HepG2 (cell line): ENCODE results near the gene PHF3. TPM values are rescaled to one million over a fixed set of nuclear protein-coding genes. Genes with fewer than 3 reads are reported as not detected.

Source experiments
- AGO2 ChIP-seq: fragments of 200-400 bp; formaldehyde crosslinking; optimal IDR thresholded peaks from 2 replicates; pipeline ENCODE3; 2017; ENCODE audit warnings: mild to moderate bottlenecking, low read depth, low read length, moderate library complexity
- ATAD3A ChIP-seq: sonication (generic); formaldehyde crosslinking; IDR thresholded peaks from 2 replicates; pipeline ENCODE4 v1.4.0; 2020; ENCODE audit warnings: missing genetic modification reagents
- GLI4 ChIP-seq: sonication (generic); formaldehyde crosslinking; IDR thresholded peaks from 2 replicates; pipeline ENCODE4 v1.5.1; 2020; ENCODE audit warnings: missing genetic modification reagents, mild to moderate bottlenecking, moderate library complexity, borderline replicate concordance
- HOXA7 ChIP-seq: sonication (generic); formaldehyde crosslinking; IDR thresholded peaks from 2 replicates; pipeline ENCODE4 v1.8.1; 2022; ENCODE audit warnings: mild to moderate bottlenecking, missing genetic modification reagents, moderate library complexity
- NONO ChIP-seq, 2 experiments: fragments of 450-650 bp in 1 of 2; sonication (generic) in 1 of 2; formaldehyde crosslinking in 1 of 2; IDR thresholded peaks in 1 of 2; conservative IDR thresholded peaks in 1 of 2; 2 replicates each; pipeline versions ENCODE4 v1.6.1 to v1.8.0; 2017 to 2022; ENCODE audit warnings: mild to moderate bottlenecking in 1 of 2, missing genetic modification reagents in 1 of 2, moderate library complexity in 1 of 2
- RFX5 ChIP-seq: IDR thresholded peaks from 2 replicates; pipeline ENCODE4 v1.6.1; 2011; ENCODE audit warnings: low read depth, low read length, improper control_type of control experiment
- SIX1 ChIP-seq: sonication (generic); formaldehyde crosslinking; IDR thresholded peaks from 2 replicates; pipeline ENCODE4 v1.4.0; 2020; ENCODE audit warnings: missing genetic modification reagents, borderline replicate concordance
- SIX4 ChIP-seq: sonication (generic); formaldehyde crosslinking; IDR thresholded peaks from 2 replicates; pipeline ENCODE4 v1.4.0; 2020; ENCODE audit warnings: missing genetic modification reagents
- THAP11 ChIP-seq: IDR thresholded peaks from 2 replicates; pipeline ENCODE4 v1.6.1; 2016; ENCODE audit warnings: missing biosample characterization, missing genetic modification reagents
- ZNF234 ChIP-seq: sonication (generic); formaldehyde crosslinking; conservative IDR thresholded peaks from 2 replicates; pipeline ENCODE4 v1.5.1; 2020; ENCODE audit warnings: mild to moderate bottlenecking, missing genetic modification reagents
- ZNF678 ChIP-seq: sonication (generic); formaldehyde crosslinking; IDR thresholded peaks from 2 replicates; pipeline ENCODE4 v1.4.0; 2020; ENCODE audit warnings: mild to moderate bottlenecking, missing genetic modification reagents
- polyA plus RNA-seq, 8 experiments: library from polyadenylated mRNA; depleted of rRNA in 3 of 8; stranded (reverse) in 7 of 8; unstranded in 1 of 8; fragments of >200 nt; fragmentation: Illumina TruSeq in 4 of 8; extraction: Trizol in 4 of 8; gene quantifications; 2 replicates each; pipeline versions ENCODE4 v1.2.1 to v1.2.3, GENCODE V29; 2011 to 2016; ENCODE audit warnings: low read depth in 4 of 8, missing spikeins in 1 of 8, mixed read lengths in 1 of 8; ENCODE audit not compliant: insufficient read depth in 1 of 8
- total RNA-seq, 5 experiments: library from RNA; depleted of rRNA; stranded (reverse); fragments of >200 nt; fragmentation: Illumina TruSeq; extraction: Trizol; gene quantifications; 2 replicates each; pipeline ENCODE4 v1.2.3, GENCODE V29; 2016; ENCODE audit warnings: low read depth in 1 of 5
- TF ChIP-seq, protein P1 (sequence below): sonication (generic); formaldehyde crosslinking; IDR thresholded peaks from 2 replicates; pipeline ENCODE4 v1.9.0; 2021; ENCODE audit warnings: missing genetic modification reagents, mild to moderate bottlenecking, borderline replicate concordance
- TF ChIP-seq, protein P2 (sequence below): sonication (generic); formaldehyde crosslinking; IDR thresholded peaks from 2 replicates; pipeline ENCODE4 v1.9.0; 2021; ENCODE audit warnings: missing genetic modification reagents, borderline replicate concordance
- TF ChIP-seq, protein P3 (sequence below): sonication (generic); formaldehyde crosslinking; IDR thresholded peaks from 2 replicates; pipeline ENCODE4 v1.4.0; 2020; ENCODE audit warnings: missing genetic modification reagents
- TF ChIP-seq, protein P4 (sequence below): sonication (generic); formaldehyde crosslinking; IDR thresholded peaks from 2 replicates; pipeline ENCODE4 v1.4.0; 2020; ENCODE audit warnings: missing genetic modification reagents
- TF ChIP-seq, protein P5 (sequence below): sonication (generic); formaldehyde crosslinking; conservative IDR thresholded peaks from 2 replicates; pipeline ENCODE4 v1.4.0; 2020; ENCODE audit warnings: missing genetic modification reagents
- TF ChIP-seq, protein P6 (sequence below): IDR thresholded peaks from 2 replicates; pipeline ENCODE4 v1.6.1; 2016; ENCODE audit warnings: missing genetic modification reagents, missing compliant biosample characterization

PHF3 gene
- total and polyA plus RNA-seq, 2 of the 13 experiments (the other 11 are each of a cell fraction or from before 2014, with no cell fraction given), result 19.8 to 70.4 TPM

DNA sequence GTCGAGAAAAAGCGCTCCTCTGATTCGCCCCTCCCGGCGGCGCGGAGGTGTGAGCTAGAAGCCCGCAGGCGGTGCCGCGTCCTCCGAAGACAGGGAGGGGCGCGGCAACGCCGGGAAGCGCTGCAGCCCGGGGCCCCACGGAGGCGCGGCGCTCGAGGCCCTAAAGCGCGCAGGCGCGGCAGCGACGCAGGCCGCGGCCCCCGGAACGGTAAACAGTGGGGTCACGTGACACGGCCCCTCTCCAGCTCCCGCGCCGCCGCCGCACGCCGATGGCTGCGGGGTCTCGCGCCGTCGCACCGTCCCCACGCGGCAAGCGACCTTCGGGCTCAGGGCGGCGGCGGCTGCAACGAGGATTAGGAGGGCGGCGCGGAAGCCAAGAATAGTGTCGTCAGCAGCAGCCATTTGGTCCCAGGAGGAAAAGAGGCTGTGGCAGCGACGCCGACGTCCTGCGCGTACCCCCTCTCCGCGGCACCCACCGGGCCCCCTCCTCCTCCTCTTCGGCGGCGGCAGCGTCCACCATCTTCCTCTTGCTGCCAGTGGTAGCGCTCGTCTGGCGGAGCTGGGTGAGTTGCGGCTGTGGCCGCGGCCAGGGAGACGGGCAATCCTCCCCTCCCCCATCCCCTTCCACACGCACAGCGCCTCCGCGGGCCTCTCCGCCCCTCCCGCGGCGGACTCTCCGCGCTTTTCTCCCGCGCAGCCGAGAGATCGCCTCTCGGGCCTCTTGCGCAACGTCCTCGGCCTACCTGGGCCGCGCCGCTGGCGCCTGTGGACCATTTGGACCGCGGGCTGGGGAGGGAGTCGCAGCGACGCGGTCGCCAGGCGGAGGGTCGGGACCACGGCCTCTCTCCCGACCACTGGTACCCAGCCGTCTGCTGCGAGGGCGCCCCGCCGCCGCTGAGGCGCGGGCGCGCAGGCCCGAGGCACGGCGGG is at the start of gene PHF3 (continued):
- TF ChIP-seq, protein P1, sequence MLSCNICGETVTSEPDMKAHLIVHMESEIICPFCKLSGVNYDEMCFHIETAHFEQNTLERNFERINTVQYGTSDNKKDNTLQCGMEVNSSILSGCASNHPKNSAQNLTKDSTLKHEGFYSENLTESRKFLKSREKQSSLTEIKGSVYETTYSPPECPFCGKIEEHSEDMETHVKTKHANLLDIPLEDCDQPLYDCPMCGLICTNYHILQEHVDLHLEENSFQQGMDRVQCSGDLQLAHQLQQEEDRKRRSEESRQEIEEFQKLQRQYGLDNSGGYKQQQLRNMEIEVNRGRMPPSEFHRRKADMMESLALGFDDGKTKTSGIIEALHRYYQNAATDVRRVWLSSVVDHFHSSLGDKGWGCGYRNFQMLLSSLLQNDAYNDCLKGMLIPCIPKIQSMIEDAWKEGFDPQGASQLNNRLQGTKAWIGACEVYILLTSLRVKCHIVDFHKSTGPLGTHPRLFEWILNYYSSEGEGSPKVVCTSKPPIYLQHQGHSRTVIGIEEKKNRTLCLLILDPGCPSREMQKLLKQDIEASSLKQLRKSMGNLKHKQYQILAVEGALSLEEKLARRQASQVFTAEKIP, result no peak
- TF ChIP-seq RFX5 (0 out of 2 replicates have a peak, but pooled peaks have one; percentile 29), ATAD3A (CRISPR knock-in tag) (peak; percentile 91), NONO (IDR thresholded peaks at IDR 0.05) (no peak), NONO (CRISPR knock-in tag; conservative IDR thresholded peaks at IDR 0.05) (peak; percentile 99), THAP11 (CRISPR knock-in tag) (peak; percentile 82), SIX1 (CRISPR knock-in tag) (peak; percentile 65; the same call in 1 of the 2 replicates), SIX4 (CRISPR knock-in tag) (no peak; the same call in 1 of the 2 replicates), HOXA7 (CRISPR knock-in tag) (no peak), ZNF234 (CRISPR knock-in tag) (peak; percentile 99), AGO2 (peak; percentile 94), ZNF678 (CRISPR knock-in tag) (peak; percentile 97), GLI4 (peak; percentile 98)
- TF ChIP-seq, protein P2, sequence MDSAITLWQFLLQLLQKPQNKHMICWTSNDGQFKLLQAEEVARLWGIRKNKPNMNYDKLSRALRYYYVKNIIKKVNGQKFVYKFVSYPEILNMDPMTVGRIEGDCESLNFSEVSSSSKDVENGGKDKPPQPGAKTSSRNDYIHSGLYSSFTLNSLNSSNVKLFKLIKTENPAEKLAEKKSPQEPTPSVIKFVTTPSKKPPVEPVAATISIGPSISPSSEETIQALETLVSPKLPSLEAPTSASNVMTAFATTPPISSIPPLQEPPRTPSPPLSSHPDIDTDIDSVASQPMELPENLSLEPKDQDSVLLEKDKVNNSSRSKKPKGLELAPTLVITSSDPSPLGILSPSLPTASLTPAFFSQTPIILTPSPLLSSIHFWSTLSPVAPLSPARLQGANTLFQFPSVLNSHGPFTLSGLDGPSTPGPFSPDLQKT (CRISPR knock-in tag), result peak; percentile 79; the same call in 1 of the 2 replicates
- TF ChIP-seq, protein P3, sequence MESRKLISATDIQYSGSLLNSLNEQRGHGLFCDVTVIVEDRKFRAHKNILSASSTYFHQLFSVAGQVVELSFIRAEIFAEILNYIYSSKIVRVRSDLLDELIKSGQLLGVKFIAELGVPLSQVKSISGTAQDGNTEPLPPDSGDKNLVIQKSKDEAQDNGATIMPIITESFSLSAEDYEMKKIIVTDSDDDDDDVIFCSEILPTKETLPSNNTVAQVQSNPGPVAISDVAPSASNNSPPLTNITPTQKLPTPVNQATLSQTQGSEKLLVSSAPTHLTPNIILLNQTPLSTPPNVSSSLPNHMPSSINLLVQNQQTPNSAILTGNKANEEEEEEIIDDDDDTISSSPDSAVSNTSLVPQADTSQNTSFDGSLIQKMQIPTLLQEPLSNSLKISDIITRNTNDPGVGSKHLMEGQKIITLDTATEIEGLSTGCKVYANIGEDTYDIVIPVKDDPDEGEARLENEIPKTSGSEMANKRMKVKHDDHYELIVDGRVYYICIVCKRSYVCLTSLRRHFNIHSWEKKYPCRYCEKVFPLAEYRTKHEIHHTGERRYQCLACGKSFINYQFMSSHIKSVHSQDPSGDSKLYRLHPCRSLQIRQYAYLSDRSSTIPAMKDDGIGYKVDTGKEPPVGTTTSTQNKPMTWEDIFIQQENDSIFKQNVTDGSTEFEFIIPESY (CRISPR knock-in tag), result peak; percentile 65
- TF ChIP-seq, protein P4, sequence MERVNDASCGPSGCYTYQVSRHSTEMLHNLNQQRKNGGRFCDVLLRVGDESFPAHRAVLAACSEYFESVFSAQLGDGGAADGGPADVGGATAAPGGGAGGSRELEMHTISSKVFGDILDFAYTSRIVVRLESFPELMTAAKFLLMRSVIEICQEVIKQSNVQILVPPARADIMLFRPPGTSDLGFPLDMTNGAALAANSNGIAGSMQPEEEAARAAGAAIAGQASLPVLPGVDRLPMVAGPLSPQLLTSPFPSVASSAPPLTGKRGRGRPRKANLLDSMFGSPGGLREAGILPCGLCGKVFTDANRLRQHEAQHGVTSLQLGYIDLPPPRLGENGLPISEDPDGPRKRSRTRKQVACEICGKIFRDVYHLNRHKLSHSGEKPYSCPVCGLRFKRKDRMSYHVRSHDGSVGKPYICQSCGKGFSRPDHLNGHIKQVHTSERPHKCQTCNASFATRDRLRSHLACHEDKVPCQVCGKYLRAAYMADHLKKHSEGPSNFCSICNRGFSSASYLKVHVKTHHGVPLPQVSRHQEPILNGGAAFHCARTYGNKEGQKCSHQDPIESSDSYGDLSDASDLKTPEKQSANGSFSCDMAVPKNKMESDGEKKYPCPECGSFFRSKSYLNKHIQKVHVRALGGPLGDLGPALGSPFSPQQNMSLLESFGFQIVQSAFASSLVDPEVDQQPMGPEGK (CRISPR knock-in tag), result peak; percentile 92
- TF ChIP-seq, protein P5, sequence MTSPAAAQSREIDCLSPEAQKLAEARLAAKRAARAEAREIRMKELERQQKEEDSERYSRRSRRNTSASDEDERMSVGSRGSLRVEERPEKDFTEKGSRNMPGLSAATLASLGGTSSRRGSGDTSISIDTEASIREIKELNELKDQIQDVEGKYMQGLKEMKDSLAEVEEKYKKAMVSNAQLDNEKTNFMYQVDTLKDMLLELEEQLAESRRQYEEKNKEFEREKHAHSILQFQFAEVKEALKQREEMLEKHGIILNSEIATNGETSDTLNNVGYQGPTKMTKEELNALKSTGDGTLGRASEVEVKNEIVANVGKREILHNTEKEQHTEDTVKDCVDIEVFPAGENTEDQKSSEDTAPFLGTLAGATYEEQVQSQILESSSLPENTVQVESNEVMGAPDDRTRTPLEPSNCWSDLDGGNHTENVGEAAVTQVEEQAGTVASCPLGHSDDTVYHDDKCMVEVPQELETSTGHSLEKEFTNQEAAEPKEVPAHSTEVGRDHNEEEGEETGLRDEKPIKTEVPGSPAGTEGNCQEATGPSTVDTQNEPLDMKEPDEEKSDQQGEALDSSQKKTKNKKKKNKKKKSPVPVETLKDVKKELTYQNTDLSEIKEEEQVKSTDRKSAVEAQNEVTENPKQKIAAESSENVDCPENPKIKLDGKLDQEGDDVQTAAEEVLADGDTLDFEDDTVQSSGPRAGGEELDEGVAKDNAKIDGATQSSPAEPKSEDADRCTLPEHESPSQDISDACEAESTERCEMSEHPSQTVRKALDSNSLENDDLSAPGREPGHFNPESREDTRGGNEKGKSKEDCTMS (CRISPR knock-in tag), result no peak
- TF ChIP-seq, protein P6, sequence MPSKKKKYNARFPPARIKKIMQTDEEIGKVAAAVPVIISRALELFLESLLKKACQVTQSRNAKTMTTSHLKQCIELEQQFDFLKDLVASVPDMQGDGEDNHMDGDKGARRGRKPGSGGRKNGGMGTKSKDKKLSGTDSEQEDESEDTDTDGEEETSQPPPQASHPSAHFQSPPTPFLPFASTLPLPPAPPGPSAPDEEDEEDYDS (CRISPR knock-in tag), result no peak; the same call in 1 of the 2 replicates
